HUES6 (cell line): Measurements from ENCODE around the gene HOXC4.
A peak's percentile ranks its signal among the peaks of the same experiment; 100 is the strongest.

Experiments
- H3K27ac ChIP-seq: 2 replicates; pipeline ENCODE4 v1.7.0; 2013; ENCODE audit warnings: low read depth, mild to moderate bottlenecking, low read length, inconsistent platforms
- H3K27me3 ChIP-seq: 2 replicates; pipeline ENCODE4 v1.6.1; 2013; ENCODE audit warnings: low read length; ENCODE audit not compliant: control insufficient read depth, insufficient read depth
- H3K36me3 ChIP-seq: 2 replicates; pipeline ENCODE4 v1.6.1; 2013; ENCODE audit warnings: low read length; ENCODE audit not compliant: control insufficient read depth, insufficient read depth
- H3K4me1 ChIP-seq: 2 replicates; pipeline ENCODE4 v1.6.1; 2013; ENCODE audit warnings: low read length; ENCODE audit not compliant: control insufficient read depth, insufficient read depth
- H3K4me3 ChIP-seq: 2 replicates; pipeline ENCODE4 v1.5.1; 2013; ENCODE audit warnings: low read depth, low read length
- H3K9ac ChIP-seq: one replicate; pipeline ENCODE4 v1.6.1; 2013; ENCODE audit warnings: mild to moderate bottlenecking, low read length
- H3K9me3 ChIP-seq: 2 replicates; pipeline ENCODE4 v1.6.1; 2013; ENCODE audit warnings: low read depth, low read length; ENCODE audit not compliant: control insufficient read depth, insufficient read depth

Gene HOXC4

DNA sequence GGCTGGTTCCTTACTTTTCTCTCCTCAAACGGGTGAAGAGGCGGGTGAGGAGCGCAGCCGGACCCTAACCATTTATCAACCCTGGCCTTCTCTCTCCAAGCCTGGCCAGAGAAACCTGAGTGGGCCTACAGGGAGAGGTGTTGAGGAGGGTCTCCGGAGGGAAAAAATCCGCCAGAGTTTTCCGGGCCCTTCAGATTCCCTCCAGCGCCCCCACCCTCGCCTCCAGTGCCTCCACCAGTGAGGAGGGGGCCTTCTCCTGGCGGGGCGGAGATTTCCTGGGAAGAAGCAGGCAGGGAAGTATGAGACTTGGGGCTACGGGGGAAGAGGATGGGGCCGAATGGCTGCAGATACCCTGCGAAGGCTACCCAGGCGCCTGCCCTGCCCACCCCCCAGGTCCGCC, 22.2 kb upstream of the HOXC4 start:
- Histone ChIP-seq H3K27me3 (peaks cover 100% of the 10 kb centered on the region), H3K9ac (peak overlapping the region; percentile 56), H3K4me3 (peak overlapping the region; percentile 41; the same call in 1 of the 2 replicates), H3K36me3 (no peaks in the 10 kb centered on the region), H3K4me1 (peaks cover 33% of the 10 kb centered on the region), H3K27ac (no peak overlapping the region), H3K9me3 (no peaks in the 10 kb centered on the region)

DNA sequence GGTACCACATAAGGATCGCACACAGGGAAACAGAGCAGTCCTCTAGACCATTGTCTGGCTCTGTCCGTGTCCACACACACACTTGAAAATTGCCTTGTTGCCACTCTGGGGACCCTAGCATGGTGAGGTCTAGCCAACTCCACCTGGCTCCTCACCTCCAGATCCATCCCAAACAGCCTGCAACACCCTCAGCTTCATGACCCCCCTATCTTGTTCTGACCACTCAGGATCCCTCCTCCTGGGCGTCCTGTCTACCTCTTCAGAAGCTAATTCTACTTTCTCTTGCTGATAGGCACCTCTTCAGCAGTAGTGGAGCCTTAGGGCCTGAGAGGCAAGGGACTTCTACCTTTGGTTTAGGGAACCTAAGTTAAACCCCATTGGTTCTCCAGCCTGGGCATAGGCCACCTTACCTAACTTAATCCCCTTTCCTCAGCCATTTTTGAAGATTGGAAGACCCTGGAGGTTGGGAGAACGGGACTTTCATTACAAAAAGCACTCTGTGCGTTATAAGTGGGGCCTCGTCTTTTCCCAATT, 21.5 kb upstream of the HOXC4 start:
- Histone ChIP-seq H3K4me1 (peaks cover 33% of the 10 kb centered on the region), H3K9ac (peak overlapping the region; percentile 37), H3K4me3 (no peak overlapping the region), H3K27me3 (peaks cover 100% of the 10 kb centered on the region), H3K9me3 (no peaks in the 10 kb centered on the region), H3K36me3 (no peaks in the 10 kb centered on the region), H3K27ac (no peak overlapping the region)

DNA sequence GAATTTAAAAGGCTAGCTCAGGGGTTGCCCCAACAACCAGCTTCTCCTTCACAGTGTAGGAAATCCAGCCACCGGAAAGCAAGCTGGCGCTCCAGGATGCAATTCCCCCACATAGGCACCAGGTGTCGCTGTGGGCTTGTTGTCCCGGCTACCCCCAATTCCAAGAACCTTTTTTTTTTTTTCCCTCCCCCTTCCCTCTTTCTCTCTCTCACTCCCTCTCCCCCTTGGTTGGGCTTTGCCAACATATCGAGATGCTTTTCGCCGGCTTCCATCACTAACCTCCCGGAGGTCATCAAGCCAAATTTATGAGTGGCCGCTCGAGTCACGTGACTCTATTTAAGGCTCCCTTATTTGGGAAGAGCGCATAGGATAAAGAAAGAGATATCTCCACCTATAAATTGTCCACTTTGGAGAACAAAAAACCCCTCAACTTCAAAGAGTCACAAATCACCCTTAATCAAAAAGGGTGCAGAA, 21.0 kb upstream of the HOXC4 start, which contains the start of gene HOXC5:
HOXC5 (plus strand) TSS at position 424 of the 474 bp plus-strand sequence. CDS start 73 bp downstream, outside the sequence.
- Histone ChIP-seq H3K36me3 (no peaks in the 10 kb centered on the region), H3K9me3 (no peaks in the 10 kb centered on the region), H3K9ac (peak within 1 kb of the TSS; percentile 40), H3K27me3 (peaks cover 100% of the 10 kb centered on the region), H3K4me1 (peaks cover 33% of the 10 kb centered on the region), H3K4me3 (peak within 1 kb of the TSS; percentile 24; the same call in 1 of the 2 replicates), H3K27ac (no peak within 1 kb of the TSS)

DNA sequence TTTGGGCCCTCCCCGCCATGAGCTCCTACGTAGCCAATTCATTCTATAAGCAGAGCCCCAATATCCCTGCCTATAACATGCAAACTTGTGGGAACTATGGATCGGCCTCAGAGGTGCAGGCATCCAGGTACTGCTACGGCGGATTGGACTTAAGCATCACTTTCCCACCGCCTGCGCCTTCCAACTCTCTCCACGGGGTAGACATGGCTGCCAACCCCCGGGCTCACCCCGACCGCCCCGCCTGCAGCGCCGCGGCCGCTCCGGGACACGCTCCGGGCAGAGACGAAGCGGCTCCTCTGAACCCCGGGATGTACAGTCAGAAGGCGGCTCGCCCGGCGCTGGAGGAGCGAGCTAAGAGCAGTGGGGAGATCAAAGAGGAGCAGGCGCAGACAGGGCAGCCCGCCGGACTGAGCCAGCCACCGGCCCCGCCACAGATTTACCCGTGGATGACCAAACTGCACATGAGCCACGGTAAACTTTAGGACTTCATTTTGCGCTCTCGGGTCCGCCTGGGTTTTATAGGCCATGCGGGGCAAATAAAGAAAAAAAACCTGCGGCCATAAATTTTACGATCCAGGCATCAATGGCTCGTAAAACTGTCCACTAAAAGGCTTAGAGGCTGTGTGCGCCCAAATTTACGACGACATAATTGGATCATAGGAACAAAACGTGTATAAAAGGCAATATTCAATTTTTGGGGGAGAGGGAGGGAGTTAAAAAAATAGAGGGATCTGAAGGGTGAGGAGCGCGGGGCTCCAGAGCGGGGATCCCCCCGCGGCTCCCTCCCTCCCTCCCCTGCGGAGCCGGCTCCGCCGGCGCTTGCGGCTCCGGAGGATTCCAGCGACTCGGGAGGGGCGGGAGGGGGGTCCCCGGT, 20.3 kb upstream of the HOXC4 start:
- H3K27ac ChIP-seq = no peak overlapping the region
- peaks cover 100% of the 10 kb centered on the region for H3K27me3 ChIP-seq
- peak overlapping the region; percentile 40 for H3K9ac ChIP-seq
- H3K36me3 ChIP-seq = no peaks in the 10 kb centered on the region
- H3K4me3 ChIP-seq = peak overlapping the region; percentile 24; the same call in 1 of the 2 replicates
- peaks cover 32% of the 10 kb centered on the region for H3K4me1 ChIP-seq
- no peaks in the 10 kb centered on the region for H3K9me3 ChIP-seq

DNA sequence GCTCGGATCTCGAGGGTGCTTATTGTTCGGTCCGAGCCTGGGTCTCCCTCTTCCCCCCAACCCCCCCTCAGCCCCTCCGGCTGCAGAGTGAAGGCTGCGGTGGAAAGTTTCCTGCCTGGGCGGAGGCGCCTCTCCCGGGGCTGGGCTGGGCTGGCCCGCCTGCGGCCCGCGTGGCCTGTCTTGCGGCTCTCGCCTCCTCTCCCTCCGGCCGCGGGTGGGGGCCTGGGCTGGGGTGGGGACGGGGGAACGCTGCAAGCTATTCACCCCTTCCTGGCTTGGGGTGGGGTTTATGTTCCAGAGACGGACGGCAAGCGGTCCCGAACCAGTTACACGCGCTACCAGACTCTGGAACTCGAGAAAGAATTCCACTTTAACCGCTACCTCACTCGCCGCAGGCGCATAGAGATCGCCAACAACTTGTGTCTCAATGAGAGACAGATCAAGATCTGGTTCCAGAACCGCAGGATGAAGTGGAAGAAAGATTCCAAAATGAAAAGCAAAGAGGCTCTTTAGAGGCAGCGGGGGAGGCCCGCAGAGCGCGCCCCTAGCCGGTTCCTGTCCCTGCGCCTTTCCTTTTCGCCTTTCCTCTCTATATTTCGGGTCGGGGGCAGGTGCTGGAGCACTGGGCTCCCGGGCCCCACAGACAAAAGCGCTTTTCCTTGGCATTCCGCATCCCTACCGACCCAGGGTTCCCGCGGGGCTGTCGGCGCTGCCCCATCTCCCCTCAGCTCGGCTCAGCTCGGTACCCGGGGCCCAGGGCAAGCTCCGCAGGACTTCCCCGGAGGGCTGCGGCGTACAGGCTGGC, 19.5 kb upstream of the HOXC4 start:
- H3K4me3 ChIP-seq = peak overlapping the region; percentile 7; the same call in 1 of the 2 replicates
- H3K9ac ChIP-seq = peak overlapping the region; percentile 65
- peaks cover 28% of the 10 kb centered on the region for H3K4me1 ChIP-seq
- no peaks in the 10 kb centered on the region for H3K9me3 ChIP-seq
- H3K27ac ChIP-seq = no peak overlapping the region
- no peaks in the 10 kb centered on the region for H3K36me3 ChIP-seq
- H3K27me3 ChIP-seq = peaks cover 100% of the 10 kb centered on the region

DNA sequence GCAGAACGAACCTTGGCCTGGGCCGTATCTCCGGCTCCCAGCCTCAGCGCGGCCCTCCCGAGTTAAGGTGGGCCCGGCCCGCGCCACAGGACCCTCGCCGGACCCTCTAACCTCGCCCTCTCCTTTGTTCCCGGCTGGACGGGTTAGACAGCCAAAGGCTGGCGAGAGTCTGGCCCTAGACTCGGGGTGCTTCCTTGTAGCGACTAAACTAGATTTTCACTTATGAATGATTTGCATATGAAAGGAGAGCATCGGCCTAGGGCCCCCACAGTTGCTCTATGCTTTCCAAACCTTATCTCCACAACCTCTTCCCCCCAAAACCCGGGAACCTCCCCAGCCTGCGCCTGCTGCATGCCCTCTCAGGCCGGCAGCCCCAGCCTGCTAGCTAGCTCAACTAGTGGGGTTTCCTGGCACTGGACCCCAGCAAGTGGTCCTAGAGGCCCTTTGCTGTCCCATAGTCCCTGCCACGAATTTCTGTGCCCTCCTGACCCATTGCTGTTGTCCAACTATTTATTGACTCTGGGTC, 18.8 kb upstream of the HOXC4 start:
- Histone ChIP-seq H3K9me3 (no peaks in the 10 kb centered on the region), H3K4me3 (peak overlapping the region; percentile 7; the same call in 1 of the 2 replicates), H3K4me1 (peaks cover 22% of the 10 kb centered on the region), H3K27me3 (peaks cover 100% of the 10 kb centered on the region), H3K36me3 (no peaks in the 10 kb centered on the region), H3K27ac (no peak overlapping the region), H3K9ac (peak overlapping the region; percentile 65)

DNA sequence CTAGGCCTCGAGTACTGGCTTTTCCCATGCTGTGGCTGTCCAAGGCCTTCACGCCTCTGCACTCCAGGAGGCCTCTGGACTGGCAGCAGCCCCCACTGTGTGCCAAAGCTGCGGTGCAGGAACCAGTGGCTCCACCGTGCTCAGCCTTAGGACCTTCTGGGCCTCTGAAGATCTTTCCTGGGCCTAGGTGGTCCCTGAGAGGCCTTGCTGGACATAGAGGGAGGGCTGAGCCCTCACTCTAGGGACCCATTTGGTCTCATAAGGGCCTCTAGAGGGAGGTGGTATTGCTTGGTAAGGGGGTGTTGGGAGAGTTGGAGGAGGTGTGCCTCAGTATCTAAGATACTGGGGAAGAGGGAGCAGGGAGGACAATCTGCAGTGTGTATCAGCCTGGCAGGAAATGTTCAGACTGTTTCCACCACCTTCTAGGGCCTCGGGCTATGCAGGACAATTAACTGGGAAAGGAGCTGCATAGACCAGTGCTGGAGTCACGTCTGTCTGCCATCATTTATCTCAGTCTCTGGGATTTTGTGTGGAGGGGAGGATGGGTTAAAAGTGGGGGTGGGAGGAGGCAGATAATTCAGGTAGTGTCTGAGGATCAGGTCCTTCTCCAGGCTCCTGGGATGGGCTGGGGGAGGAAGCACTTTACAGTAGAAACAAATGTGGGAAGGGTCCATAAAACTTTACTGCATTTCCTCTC, 17.9 kb upstream of the HOXC4 start:
- Histone ChIP-seq H3K9me3 (no peaks in the 10 kb centered on the region), H3K9ac (peak overlapping the region; percentile 65), H3K27ac (no peak overlapping the region), H3K36me3 (no peaks in the 10 kb centered on the region), H3K4me3 (no peak overlapping the region), H3K4me1 (peaks cover 21% of the 10 kb centered on the region), H3K27me3 (peaks cover 100% of the 10 kb centered on the region)

DNA sequence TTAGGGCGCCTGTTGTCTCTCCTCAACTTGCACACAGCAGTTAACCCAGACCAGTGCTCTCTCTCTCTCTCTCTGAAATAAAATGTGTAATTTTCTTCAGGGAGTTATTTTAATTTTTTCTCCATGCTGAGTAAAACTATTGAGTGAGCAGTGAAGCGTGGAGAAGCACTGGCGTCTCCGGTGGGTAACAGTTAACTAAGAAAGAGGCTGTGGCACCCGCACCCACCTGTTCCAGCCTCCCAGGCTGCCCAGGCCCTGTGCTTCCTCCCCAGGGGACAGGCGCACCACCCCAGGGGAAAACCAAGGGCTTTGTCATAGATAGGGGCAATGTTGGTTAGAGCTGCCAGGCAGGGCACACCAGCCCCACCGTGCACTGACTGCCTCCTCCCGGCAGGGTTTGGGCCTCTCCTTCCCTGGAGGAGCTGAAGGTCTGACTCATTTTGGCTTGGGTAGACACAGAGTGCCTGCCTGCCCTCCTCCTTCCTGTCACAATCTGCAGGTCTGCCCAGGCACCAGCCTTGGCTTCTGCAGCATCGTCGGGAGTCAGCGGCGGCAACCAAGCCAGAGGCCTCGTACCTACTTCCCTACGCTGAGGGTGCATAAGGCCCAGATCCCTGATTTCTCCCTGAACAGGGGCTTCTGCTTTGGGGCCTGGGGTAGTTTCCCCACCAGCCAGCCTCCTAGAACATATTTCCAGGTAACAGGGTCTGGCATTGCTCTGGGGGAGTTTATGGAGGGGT, 16.8 kb upstream of the HOXC4 start:
- Histone ChIP-seq H3K27me3 (peaks cover 100% of the 10 kb centered on the region), H3K9me3 (no peaks in the 10 kb centered on the region), H3K27ac (no peak overlapping the region), H3K36me3 (no peaks in the 10 kb centered on the region), H3K4me3 (peak overlapping the region; percentile 21; the same call in 1 of the 2 replicates), H3K4me1 (peaks cover 11% of the 10 kb centered on the region), H3K9ac (peak overlapping the region; percentile 71)

DNA sequence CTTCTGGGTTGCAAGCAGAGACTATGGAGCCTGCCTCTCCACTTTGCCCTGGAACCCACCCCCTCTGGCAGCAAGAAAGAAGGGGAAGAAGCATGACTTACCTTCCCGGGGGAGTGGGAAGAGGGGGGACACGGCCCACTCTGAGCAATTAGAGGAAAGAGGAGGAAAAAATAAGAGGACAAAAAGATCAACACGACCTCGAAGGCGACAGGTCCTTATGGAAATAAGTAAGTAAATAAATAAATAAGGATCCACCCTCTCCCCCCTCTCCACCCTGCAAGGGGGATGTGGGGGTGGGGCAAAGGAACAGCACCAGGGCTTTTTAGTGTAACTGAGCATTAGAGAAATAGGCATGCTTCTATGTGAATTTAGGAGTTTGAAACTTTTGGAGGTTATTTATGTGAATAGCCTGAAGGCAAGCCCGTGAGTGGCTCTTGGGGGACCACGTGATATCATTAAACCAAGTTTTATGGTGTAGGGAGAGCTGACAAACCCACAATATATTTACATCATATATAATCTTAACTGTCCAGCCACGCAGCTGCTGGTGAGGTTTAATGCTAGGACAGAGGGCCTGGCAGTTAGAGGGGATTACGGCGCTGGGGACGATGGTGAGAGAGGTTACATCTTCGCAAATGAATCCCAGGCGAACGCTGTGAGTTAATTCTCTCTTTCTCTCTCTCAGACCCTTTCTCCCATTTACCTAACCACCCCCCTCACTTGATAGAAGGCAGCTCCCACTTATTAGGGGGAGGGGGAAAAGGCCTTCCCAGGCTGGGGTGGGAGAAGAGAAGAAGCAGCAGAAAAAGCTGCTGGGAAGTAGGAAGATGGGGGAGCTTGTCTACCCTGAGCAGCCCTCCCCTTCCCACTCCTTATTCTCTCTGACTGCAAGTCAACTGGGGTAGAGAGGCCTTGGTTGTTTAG, 16.0 kb upstream of the HOXC4 start:
- peak overlapping the region; percentile 25; the same call in 1 of the 2 replicates for H3K4me3 ChIP-seq
- peaks cover 100% of the 10 kb centered on the region for H3K27me3 ChIP-seq
- H3K27ac ChIP-seq = no peak overlapping the region
- H3K36me3 ChIP-seq = no peaks in the 10 kb centered on the region
- peak overlapping the region; percentile 71 for H3K9ac ChIP-seq
- peaks cover 9% of the 10 kb centered on the region for H3K4me1 ChIP-seq
- H3K9me3 ChIP-seq = no peaks in the 10 kb centered on the region
